ENCODE data around the gene SLC8B1.

SLC8B1 gene

DNA sequence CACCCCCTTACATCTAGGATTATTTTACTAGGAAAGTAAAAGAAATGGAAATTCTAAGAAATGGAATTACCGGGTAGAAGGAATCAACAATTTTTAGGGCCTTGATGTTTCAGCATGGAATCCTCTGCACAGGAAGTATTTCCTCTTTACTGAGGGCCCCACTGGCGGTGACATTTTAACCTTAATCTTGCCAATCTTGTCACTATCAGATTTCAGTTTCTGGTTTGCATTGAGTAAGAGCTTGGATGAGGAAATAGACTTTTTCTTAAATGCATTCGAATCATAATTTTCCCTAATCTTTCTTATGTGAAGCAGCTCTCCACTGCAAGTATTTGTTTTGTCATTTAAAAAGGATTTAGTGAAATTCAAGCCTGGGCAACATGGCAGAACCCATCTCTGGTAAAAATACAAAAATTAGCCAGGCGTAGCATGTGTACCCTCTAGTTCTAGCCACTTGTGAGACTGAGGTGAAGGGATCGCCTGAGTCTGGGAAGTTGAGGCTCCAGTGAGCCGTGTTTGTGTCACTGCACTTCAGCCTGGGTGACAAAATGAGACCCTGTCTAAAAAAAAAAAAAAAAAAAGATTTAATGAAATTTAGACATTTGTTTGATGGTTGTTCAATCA is 73.0 kb downstream of the SLC8B1 start:
- Histone ChIP-seq H3K4me3 (ENCODE audit: low read length) (no peak overlapping the region), H3K27me3 (ENCODE audit: control insufficient read depth, insufficient read depth, low read length) (no peaks in the 10 kb centered on the region), H3K27ac (ENCODE audit: low read length) (no peak overlapping the region), H3K4me1 (ENCODE audit: control insufficient read depth, insufficient read depth, low read length) (peaks cover 2% of the 10 kb centered on the region; the same call in 1 of the 2 replicates), H3K36me3 (ENCODE audit: control insufficient read depth, insufficient read depth, low read length) (no peaks in the 10 kb centered on the region), H3K9me3 (ENCODE audit: control insufficient read depth, insufficient read depth, low read length) (no peaks in the 10 kb centered on the region)
- no CpG with 5 or more reads among the region's 6 CpGs for WGBS (ENCODE audit: insufficient coverage, insufficient read length)
- DNase-seq (ENCODE audit: low read depth, low spot score) = no peak

DNA sequence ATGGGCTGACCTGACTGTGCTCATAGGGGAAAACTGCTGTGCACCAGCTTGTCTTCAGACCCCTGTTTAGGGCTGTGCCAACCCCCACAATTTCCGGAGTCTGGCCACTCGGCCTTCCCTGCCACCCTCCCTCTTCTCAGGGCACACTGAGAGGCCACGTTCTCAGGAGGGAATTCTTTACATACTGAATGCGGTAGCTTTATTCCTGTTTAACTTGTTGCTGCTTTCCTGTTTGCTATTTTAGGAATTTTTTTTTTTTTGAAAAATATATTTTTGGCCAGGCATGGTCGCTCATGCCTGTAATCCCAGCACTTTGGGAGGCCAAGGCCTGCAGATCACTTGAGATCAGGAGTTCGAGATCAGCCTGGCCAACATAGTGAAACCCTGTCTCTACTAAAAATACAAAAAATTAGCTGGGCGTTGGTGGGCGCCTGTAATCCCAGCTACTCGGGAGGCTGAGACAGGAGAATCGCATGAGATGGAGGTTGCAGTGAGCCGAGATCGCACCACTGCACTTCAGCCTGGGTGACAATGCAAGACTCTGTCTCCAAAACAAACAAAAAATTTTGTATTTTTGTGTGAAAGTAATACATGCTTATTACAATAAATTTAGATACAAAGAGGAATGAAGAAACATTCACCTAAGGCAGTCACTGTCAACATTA is 74.1 kb downstream of the SLC8B1 start:
- H3K9me3 ChIP-seq (ENCODE audit: control insufficient read depth, insufficient read depth, low read length) = no peaks in the 10 kb centered on the region
- no peak overlapping the region for H3K4me3 ChIP-seq (ENCODE audit: low read length)
- H3K27ac ChIP-seq (ENCODE audit: low read length) = no peak overlapping the region
- peaks cover 2% of the 10 kb centered on the region; the same call in 1 of the 2 replicates for H3K4me1 ChIP-seq (ENCODE audit: control insufficient read depth, insufficient read depth, low read length)
- no peaks in the 10 kb centered on the region for H3K27me3 ChIP-seq (ENCODE audit: control insufficient read depth, insufficient read depth, low read length)
- DNase-seq (ENCODE audit: low read depth, low spot score) = no peak
- no peaks in the 10 kb centered on the region for H3K36me3 ChIP-seq (ENCODE audit: control insufficient read depth, insufficient read depth, low read length)
- WGBS (ENCODE audit: insufficient coverage, insufficient read length) = no CpG with 5 or more reads among the region's 12 CpGs

DNA sequence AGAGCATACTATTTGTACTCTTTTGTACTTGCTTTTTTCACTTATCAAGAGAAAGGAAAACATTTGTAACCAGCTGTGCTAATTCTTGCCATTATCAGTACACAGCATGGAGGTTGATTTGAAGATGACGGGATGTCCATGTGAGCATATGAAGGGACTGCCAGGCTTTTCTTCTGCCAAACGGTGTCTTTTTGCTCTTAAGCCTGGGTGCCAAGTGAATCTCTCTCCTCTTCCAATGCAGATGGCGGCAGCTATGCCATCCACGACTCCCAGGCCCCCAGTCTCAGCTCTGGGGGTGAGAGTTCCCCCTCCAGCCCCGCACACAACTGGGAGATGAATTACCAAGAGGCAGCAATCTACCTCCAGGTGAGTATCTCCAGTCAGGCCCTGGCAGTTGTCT is 74.8 kb downstream of the SLC8B1 start:
- no peak for DNase-seq (ENCODE audit: low read depth, low spot score)
- Histone ChIP-seq H3K36me3 (ENCODE audit: control insufficient read depth, insufficient read depth, low read length) (no peaks in the 10 kb centered on the region), H3K4me1 (ENCODE audit: control insufficient read depth, insufficient read depth, low read length) (peaks cover 2% of the 10 kb centered on the region; the same call in 1 of the 2 replicates), H3K27me3 (ENCODE audit: control insufficient read depth, insufficient read depth, low read length) (no peaks in the 10 kb centered on the region), H3K9me3 (ENCODE audit: control insufficient read depth, insufficient read depth, low read length) (no peaks in the 10 kb centered on the region), H3K27ac (ENCODE audit: low read length) (no peak overlapping the region), H3K4me3 (ENCODE audit: low read length) (no peak overlapping the region)
- no CpG with 5 or more reads among the region's 5 CpGs for WGBS (ENCODE audit: insufficient coverage, insufficient read length)

DNA sequence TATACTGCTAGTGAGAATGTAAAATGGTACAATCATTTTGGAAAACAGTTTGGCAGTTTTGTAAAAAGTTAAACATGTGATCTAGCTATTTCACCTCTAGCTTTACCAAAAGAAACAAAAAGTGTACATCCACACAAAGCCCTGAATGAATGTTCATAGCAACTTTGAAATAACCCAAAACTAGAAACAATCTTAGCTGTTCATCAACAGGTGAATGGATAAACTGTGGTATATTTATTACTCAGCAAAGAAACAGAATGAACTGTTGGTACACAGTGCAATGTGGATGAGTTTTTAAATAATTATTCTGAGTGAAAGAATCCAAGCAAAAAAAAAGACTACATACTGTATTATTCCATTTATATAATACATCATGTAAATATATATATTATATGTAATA is 77.3 kb downstream of the SLC8B1 start:
- H3K9me3 ChIP-seq (ENCODE audit: control insufficient read depth, insufficient read depth, low read length) = no peaks in the 10 kb centered on the region
- no peak for DNase-seq (ENCODE audit: low read depth, low spot score)
- no peak overlapping the region for H3K4me3 ChIP-seq (ENCODE audit: low read length)
- H3K4me1 ChIP-seq (ENCODE audit: control insufficient read depth, insufficient read depth, low read length) = peaks cover 2% of the 10 kb centered on the region; the same call in 1 of the 2 replicates
- no peaks in the 10 kb centered on the region for H3K27me3 ChIP-seq (ENCODE audit: control insufficient read depth, insufficient read depth, low read length)
- no peak overlapping the region for H3K27ac ChIP-seq (ENCODE audit: low read length)
- H3K36me3 ChIP-seq (ENCODE audit: control insufficient read depth, insufficient read depth, low read length) = no peaks in the 10 kb centered on the region

DNA sequence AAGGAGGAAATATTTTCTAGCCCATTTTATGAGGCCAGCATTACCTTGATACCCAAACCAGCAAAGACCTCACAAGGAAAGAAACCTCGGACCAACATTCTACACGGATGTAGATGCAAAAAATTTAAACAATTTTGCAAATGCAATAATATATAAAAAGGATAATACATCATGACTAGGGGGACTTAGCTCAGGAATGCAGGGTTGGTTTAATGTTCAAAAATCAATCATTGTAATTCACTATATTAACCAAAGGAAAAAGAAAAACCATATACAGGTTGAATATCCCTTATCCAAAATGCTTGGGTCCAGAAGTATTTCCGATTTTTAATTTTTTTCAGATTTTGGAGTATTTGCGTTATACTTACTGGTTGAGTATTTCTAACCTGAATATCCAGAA is 80.6 kb downstream of the SLC8B1 start:
- Histone ChIP-seq H3K27ac (ENCODE audit: low read length) (no peak overlapping the region), H3K36me3 (ENCODE audit: control insufficient read depth, insufficient read depth, low read length) (0 out of 2 replicates have a peak, but pooled peaks cover 3% of the 10 kb centered on the region), H3K9me3 (ENCODE audit: control insufficient read depth, insufficient read depth, low read length) (no peaks in the 10 kb centered on the region), H3K4me3 (ENCODE audit: low read length) (no peak overlapping the region), H3K4me1 (ENCODE audit: control insufficient read depth, insufficient read depth, low read length) (no peaks in the 10 kb centered on the region; the same call in 1 of the 2 replicates), H3K27me3 (ENCODE audit: control insufficient read depth, insufficient read depth, low read length) (no peaks in the 10 kb centered on the region)
- DNase-seq (ENCODE audit: low read depth, low spot score) = no peak
- no CpG with 5 or more reads among the region's 4 CpGs for WGBS (ENCODE audit: insufficient coverage, insufficient read length)

DNA sequence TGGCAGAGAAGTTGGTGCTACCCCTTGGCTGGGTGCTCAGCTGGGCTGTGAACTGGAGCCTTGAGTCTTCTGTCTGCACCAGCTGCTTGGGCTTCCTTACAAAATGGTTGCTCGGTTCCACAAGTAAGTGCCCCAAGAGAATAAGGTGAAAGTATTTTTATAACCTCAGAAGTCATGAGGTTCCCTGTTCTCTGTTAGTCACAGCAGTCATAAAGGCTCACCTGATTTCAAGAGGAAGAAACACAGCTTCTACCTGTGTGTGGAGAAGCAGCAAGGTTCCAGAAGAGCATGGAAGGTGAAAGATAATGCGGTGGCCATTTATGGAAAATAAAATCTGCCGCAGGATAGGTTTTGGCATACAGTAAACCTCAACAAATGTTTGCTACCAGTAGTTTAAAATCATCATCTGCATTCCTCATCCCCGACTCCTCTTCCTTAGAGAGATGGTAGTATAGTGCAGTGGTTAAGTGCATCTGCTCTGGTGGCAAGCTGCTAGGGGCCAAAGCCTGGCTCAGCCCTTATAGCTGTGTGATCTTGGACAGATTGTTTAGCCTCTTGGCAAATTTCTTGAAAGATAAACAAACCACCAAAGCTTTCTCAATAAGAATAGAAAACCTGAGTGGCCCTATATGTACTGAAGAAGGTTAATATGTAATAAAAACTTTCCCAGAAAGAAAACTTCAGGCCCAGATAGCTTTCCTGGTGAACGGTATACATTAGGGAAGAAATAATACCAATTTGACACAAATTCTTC is 81.2 kb downstream of the SLC8B1 start:
- no peak overlapping the region for H3K27ac ChIP-seq (ENCODE audit: low read length)
- no peak overlapping the region for H3K4me3 ChIP-seq (ENCODE audit: low read length)
- WGBS (ENCODE audit: insufficient coverage, insufficient read length) = no CpG with 5 or more reads among the region's 5 CpGs
- H3K36me3 ChIP-seq (ENCODE audit: control insufficient read depth, insufficient read depth, low read length) = 0 out of 2 replicates have a peak, but pooled peaks cover 3% of the 10 kb centered on the region
- no peaks in the 10 kb centered on the region; the same call in 1 of the 2 replicates for H3K4me1 ChIP-seq (ENCODE audit: control insufficient read depth, insufficient read depth, low read length)
- H3K27me3 ChIP-seq (ENCODE audit: control insufficient read depth, insufficient read depth, low read length) = no peaks in the 10 kb centered on the region
- no peak for DNase-seq (ENCODE audit: low read depth, low spot score)
- H3K9me3 ChIP-seq (ENCODE audit: control insufficient read depth, insufficient read depth, low read length) = no peaks in the 10 kb centered on the region

DNA sequence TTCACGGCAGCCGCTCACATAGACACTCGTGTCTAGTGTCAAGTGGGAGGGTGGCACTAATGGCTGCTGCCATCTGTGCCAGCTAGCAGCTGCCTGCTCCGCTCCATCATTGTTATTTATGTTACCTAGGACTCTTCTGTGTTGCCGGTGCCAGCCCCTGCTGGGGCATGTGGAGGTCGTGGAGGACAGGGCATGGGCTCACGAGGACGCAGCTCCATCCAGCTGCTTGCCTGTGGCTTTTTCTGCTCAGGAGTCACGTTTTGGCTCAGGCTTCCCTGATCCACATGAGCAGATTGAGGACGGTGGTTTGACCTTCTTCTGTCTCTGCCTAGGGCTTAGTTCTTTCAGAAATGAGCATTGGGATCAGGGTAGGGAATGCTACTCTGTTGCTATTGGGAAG is 82.4 kb downstream of the SLC8B1 start:
- 0 out of 2 replicates have a peak, but pooled peaks cover 3% of the 10 kb centered on the region for H3K36me3 ChIP-seq (ENCODE audit: control insufficient read depth, insufficient read depth, low read length)
- H3K4me1 ChIP-seq (ENCODE audit: control insufficient read depth, insufficient read depth, low read length) = no peaks in the 10 kb centered on the region; the same call in 1 of the 2 replicates
- H3K27me3 ChIP-seq (ENCODE audit: control insufficient read depth, insufficient read depth, low read length) = no peaks in the 10 kb centered on the region
- WGBS (ENCODE audit: insufficient coverage, insufficient read length) = no CpG with 5 or more reads among the region's 10 CpGs
- no peaks in the 10 kb centered on the region for H3K9me3 ChIP-seq (ENCODE audit: control insufficient read depth, insufficient read depth, low read length)
- no peak overlapping the region; the same call in 1 of the 2 replicates for H3K4me3 ChIP-seq (ENCODE audit: low read length)
- no peak overlapping the region for H3K27ac ChIP-seq (ENCODE audit: low read length)
- DNase-seq (ENCODE audit: low read depth, low spot score) = no peak

DNA sequence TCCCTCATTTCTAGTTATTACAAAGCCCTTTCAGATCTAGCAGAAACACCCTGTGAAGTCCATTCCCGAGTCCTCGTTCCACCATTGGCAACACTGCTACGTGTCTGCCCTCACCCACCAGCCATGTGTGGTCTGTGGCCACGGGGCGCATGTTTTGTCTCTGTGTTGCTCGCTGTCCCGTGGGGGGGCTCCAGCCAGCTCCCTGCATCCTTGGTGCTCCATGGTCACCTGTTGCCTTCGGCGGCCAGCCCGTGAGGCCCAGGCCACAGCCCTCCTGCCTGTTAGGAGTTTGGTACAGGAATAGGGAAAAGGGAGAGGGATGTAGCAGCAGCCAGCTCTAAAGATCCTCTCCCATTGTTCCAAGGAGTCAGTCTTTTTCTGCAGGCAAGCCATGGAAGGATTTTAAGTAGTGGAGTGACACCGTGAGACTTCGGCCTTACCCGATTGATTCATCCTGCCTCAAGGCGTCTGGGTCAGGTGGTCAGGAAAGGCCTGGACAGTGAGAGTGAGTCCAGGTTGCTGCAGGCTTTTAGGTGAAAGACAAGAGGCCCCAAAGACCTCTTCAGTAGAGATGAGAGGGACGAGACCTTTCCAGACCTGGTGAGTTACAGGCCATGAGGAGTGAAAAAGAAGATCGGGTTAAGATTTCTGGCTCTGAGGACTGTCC is 83.4 kb downstream of the SLC8B1 start:
- no peak for DNase-seq (ENCODE audit: low read depth, low spot score)
- no CpG with 5 or more reads among the region's 16 CpGs for WGBS (ENCODE audit: insufficient coverage, insufficient read length)
- H3K4me3 ChIP-seq (ENCODE audit: low read length) = no peak overlapping the region
- H3K27ac ChIP-seq (ENCODE audit: low read length) = no peak overlapping the region
- H3K4me1 ChIP-seq (ENCODE audit: control insufficient read depth, insufficient read depth, low read length) = peaks cover 3% of the 10 kb centered on the region
- H3K9me3 ChIP-seq (ENCODE audit: control insufficient read depth, insufficient read depth, low read length) = no peaks in the 10 kb centered on the region
- no peaks in the 10 kb centered on the region for H3K27me3 ChIP-seq (ENCODE audit: control insufficient read depth, insufficient read depth, low read length)
- 0 out of 2 replicates have a peak, but pooled peaks cover 3% of the 10 kb centered on the region for H3K36me3 ChIP-seq (ENCODE audit: control insufficient read depth, insufficient read depth, low read length)

DNA sequence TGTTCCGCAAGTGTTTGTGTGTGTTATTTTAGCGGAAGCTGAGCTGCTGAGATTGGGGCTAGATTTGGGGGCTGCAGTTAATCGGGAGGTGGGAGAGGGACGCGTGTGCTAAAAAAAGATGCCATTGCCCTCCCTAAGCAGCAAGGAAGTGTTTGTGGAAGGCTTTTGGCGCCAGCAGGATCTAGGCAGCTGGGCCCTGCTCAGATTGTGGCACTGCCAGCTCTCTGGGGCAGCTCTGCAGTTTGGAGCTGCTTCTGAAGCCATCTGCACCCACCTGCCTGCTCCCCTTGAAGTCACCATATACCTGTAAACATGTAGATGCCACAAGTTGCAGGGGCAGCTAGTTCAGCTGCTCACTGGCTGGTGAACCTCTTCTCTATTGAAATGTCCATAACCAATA is 84.9 kb downstream of the SLC8B1 start:
- H3K9me3 ChIP-seq (ENCODE audit: control insufficient read depth, insufficient read depth, low read length) = no peaks in the 10 kb centered on the region
- no peak overlapping the region for H3K27ac ChIP-seq (ENCODE audit: low read length)
- no peak for DNase-seq (ENCODE audit: low read depth, low spot score)
- H3K4me3 ChIP-seq (ENCODE audit: low read length) = no peak overlapping the region
- peaks cover 8% of the 10 kb centered on the region for H3K4me1 ChIP-seq (ENCODE audit: control insufficient read depth, insufficient read depth, low read length)
- no peaks in the 10 kb centered on the region for H3K27me3 ChIP-seq (ENCODE audit: control insufficient read depth, insufficient read depth, low read length)
- WGBS (ENCODE audit: insufficient coverage, insufficient read length) = no CpG with 5 or more reads among the region's 6 CpGs
- H3K36me3 ChIP-seq (ENCODE audit: control insufficient read depth, insufficient read depth, low read length) = 0 out of 2 replicates have a peak, but pooled peaks cover 3% of the 10 kb centered on the region

DNA sequence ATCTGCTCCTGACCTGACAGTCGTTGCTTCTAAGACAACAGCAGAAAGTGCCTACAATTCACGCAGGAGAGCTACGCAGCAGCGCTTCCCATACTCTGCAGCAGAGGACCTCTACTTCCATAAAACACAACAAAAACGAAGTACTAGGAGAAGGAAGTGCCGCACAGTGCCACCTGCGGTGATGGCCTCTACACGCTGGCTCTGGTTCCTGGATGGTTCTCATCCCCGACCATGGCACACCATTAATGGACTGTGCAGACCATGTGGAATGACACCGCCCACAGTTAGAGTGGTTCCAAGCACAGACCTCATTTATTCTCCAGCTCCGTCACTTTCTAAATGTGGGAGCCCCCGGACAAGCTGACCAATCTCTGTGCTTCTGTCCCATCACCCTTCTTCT is 85.4 kb downstream of the SLC8B1 start:
- no peak for DNase-seq (ENCODE audit: low read depth, low spot score)
- Histone ChIP-seq H3K27ac (ENCODE audit: low read length) (no peak overlapping the region), H3K4me1 (ENCODE audit: control insufficient read depth, insufficient read depth, low read length) (peaks cover 10% of the 10 kb centered on the region), H3K36me3 (ENCODE audit: control insufficient read depth, insufficient read depth, low read length) (0 out of 2 replicates have a peak, but pooled peaks cover 3% of the 10 kb centered on the region), H3K27me3 (ENCODE audit: control insufficient read depth, insufficient read depth, low read length) (no peaks in the 10 kb centered on the region), H3K4me3 (ENCODE audit: low read length) (no peak overlapping the region), H3K9me3 (ENCODE audit: control insufficient read depth, insufficient read depth, low read length) (no peaks in the 10 kb centered on the region)
- WGBS (ENCODE audit: insufficient coverage, insufficient read length) = no CpG with 5 or more reads among the region's 12 CpGs

All from iPS DF 6.9 (cell line).